Parathyroid adenoma (tissue), 2 donors: ENCODE data around the gene MFSD1.

Experiments
- H2AFZ ChIP-seq: fragments of 300-600 bp; sonication (generic); one replicate; pipeline ENCODE4 v1.7.0; 2017; ENCODE audit warnings: antibody characterized with exemption, mild to moderate bottlenecking
- H3K27ac ChIP-seq: fragments of 300-600 bp; sonication (generic); one replicate; pipeline ENCODE4 v1.7.0; 2017
- H3K27me3 ChIP-seq: fragments of 300-600 bp; sonication (generic); one replicate; pipeline ENCODE4 v1.7.0; 2017; ENCODE audit warnings: low read length; ENCODE audit not compliant: control insufficient read depth, insufficient read depth
- H3K36me3 ChIP-seq: fragments of 300-600 bp; sonication (generic); one replicate; pipeline ENCODE4 v1.7.0; 2017; ENCODE audit warnings: low read length; ENCODE audit not compliant: control insufficient read depth, insufficient read depth
- H3K4me1 ChIP-seq: fragments of 300-600 bp; sonication (generic); one replicate; pipeline ENCODE4 v1.7.0; 2017; ENCODE audit warnings: control low read depth
- H3K4me2 ChIP-seq: fragments of 300-600 bp; sonication (generic); one replicate; pipeline ENCODE4 v1.7.0; 2017; ENCODE audit warnings: low read length
- H3K4me3 ChIP-seq: fragments of 300-600 bp; sonication (generic); one replicate; pipeline ENCODE4 v1.7.0; 2017; ENCODE audit warnings: low read depth, low read length
- H3K79me2 ChIP-seq: fragments of 300-600 bp; sonication (generic); one replicate; pipeline ENCODE4 v1.7.0; 2017; ENCODE audit warnings: control low read depth
- H3K9ac ChIP-seq: fragments of 300-600 bp; sonication (generic); one replicate; pipeline ENCODE4 v1.7.0; 2017; ENCODE audit warnings: mild to moderate bottlenecking
- H3K9me3 ChIP-seq: fragments of 300-600 bp; sonication (generic); one replicate; pipeline ENCODE4 v1.7.0; 2017; ENCODE audit warnings: low read length; ENCODE audit not compliant: control insufficient read depth
- TF ChIP-seq, protein P1 (sequence below): fragments of 300-600 bp; sonication (generic); IDR thresholded peaks from one replicate; pipeline ENCODE4 v1.7.0; 2017; ENCODE audit warnings: antibody characterized with exemption, mild to moderate bottlenecking
- donor health status: primary hyperparathyroidism.

MFSD1 gene

DNA sequence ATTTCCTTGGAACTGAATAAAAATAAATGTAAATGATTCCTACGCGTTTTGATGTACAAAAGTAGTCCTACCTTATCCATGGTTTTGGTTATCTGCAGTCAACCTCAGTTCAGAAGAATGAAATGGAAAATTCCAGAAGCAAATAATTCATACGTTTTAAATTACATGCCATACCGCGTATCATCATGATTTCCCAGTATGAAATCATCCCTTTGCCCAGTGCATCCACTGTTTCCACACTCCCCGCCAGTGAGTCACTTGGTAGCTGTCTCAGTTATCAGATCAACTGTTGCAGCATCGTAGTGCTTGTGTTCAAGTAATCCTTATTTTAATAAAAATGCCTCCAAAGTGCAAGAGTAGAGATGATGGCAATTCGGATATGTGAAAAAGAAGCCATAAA lies 9.1 kb upstream of the MFSD1 start:
- Histone ChIP-seq H3K4me2 (no peak overlapping the region), H3K79me2 (no peaks in the 10 kb centered on the region), H3K4me1 (no peaks in the 10 kb centered on the region), H3K9ac (no peak overlapping the region), H3K27ac (no peak overlapping the region), H2AFZ (no peak overlapping the region), H3K36me3 (no peaks in the 10 kb centered on the region), H3K27me3 (no peaks in the 10 kb centered on the region), H3K9me3 (no peaks in the 10 kb centered on the region), H3K4me3 (no peak overlapping the region)
- TF ChIP-seq, protein P1, sequence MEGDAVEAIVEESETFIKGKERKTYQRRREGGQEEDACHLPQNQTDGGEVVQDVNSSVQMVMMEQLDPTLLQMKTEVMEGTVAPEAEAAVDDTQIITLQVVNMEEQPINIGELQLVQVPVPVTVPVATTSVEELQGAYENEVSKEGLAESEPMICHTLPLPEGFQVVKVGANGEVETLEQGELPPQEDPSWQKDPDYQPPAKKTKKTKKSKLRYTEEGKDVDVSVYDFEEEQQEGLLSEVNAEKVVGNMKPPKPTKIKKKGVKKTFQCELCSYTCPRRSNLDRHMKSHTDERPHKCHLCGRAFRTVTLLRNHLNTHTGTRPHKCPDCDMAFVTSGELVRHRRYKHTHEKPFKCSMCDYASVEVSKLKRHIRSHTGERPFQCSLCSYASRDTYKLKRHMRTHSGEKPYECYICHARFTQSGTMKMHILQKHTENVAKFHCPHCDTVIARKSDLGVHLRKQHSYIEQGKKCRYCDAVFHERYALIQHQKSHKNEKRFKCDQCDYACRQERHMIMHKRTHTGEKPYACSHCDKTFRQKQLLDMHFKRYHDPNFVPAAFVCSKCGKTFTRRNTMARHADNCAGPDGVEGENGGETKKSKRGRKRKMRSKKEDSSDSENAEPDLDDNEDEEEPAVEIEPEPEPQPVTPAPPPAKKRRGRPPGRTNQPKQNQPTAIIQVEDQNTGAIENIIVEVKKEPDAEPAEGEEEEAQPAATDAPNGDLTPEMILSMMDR, result no peak

DNA sequence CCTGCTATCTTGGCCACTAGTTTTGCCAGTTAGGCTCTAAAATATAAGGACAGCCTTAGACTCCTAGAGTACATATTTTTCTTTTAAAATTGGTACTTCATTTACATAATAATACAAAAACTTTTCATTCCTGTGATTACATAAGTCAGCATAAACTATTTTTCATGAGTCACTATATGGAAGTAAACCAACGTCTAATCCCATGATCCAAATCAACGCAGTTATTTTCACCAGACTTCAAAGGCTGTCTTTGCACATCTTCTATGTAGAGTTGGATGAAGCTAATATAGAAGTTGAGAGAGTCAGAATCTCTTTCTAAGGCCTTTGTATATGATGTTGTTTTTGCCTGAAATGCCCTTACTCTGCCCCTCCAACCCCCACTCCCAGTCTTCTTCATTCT lies 7.6 kb upstream of the MFSD1 start:
- H3K79me2 ChIP-seq, result no peaks in the 10 kb centered on the region
- H3K4me3 ChIP-seq, result no peak overlapping the region
- H3K36me3 ChIP-seq, result no peaks in the 10 kb centered on the region
- TF ChIP-seq, protein P1, result no peak
- H2AFZ ChIP-seq, result no peak overlapping the region
- no peaks in the 10 kb centered on the region for H3K27me3 ChIP-seq
- H3K27ac ChIP-seq, result no peak overlapping the region
- no peak overlapping the region for H3K9ac ChIP-seq
- no peaks in the 10 kb centered on the region for H3K9me3 ChIP-seq
- no peaks in the 10 kb centered on the region for H3K4me1 ChIP-seq
- H3K4me2 ChIP-seq, result no peak overlapping the region

DNA sequence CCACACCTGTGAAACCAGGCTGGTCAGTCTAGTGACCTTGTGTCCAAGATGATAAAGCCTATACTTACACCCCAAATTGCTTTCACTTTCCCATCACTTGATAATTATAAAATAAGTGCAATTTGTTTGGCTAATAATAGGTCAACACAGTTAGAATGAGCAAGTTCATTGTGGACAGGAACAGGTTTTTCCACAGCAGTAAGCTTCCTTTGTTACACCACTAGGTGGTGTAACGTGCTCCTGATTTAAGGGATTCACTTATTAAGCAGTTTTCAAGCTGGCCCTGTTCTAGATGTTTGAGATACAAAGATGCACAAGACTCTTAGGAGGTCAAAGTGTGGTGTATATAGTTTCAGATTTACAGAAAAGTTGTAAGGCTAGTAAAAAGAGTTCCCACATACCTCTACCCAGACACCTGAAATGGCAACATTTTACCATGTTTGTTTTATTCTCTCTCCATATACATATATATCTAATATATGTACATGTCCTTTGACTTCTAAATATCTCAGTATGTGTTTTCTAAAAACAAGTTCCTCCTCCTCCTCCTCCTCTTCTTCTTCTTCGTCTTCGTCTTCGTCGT lies 6.8 kb upstream of the MFSD1 start:
- Histone ChIP-seq H3K27me3 (no peaks in the 10 kb centered on the region), H3K9me3 (no peaks in the 10 kb centered on the region), H3K36me3 (no peaks in the 10 kb centered on the region), H3K4me3 (no peak overlapping the region), H2AFZ (no peak overlapping the region), H3K4me1 (no peaks in the 10 kb centered on the region), H3K27ac (no peak overlapping the region), H3K4me2 (no peak overlapping the region), H3K79me2 (no peaks in the 10 kb centered on the region), H3K9ac (no peak overlapping the region)
- TF ChIP-seq, protein P1, result peak; percentile 54

DNA sequence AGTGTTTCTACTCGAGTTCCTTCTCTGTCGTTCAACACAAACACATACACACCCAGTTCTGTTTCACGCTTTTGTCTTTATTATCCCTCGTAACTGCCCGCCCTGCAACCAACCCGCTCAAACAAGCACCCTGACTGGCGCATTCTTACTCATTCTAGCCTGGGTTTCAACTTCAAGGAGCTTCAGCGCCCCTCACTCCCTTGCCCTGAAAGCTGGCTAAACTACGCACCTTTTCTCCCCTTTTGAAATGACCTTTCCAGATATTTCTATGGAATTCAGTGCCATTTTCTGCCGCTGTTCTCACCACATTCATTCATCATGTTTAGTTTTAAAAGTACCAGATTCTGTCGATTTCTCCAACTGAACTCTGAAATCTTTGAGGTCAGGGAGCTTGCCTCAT lies 653 bp upstream of the MFSD1 start:
- Histone ChIP-seq H3K9ac (peak overlapping the region; percentile 61), H3K36me3 (no peaks in the 10 kb centered on the region), H3K79me2 (no peaks in the 10 kb centered on the region), H3K27me3 (no peaks in the 10 kb centered on the region), H3K9me3 (no peaks in the 10 kb centered on the region), H3K4me2 (peak overlapping the region; percentile 98), H3K27ac (peak overlapping the region; percentile 60), H2AFZ (peak overlapping the region; percentile 98), H3K4me3 (peak overlapping the region; percentile 95), H3K4me1 (peaks cover 5% of the 10 kb centered on the region)
- TF ChIP-seq, protein P1, result no peak
